Endometrial microvascular endothelial cells (primary cell): ENCODE results near the gene FNBP1L. TPM values are rescaled to one million over a fixed set of nuclear protein-coding genes. Genes with fewer than 3 reads are reported as not detected.
"Not testable (repeated sequence)": the region's sequence is repeated elsewhere in the genome, so short reads cannot be mapped to it uniquely, and the experiment has no call there.

Experiments
- in situ Hi-C: cut with HindIII; loops from 2 replicates; pipeline ENCODE4 v1.10.0; 2017; ENCODE audit warnings: low sequenced_read_pairs, low pct_unique_long_range_greater_than_20kb; ENCODE audit errors: inconsistent ontology term
- total RNA-seq: library from RNA; depleted of rRNA; stranded (reverse); fragments of >200 nt; gene quantifications from one replicate; pipeline ENCODE4 v1.2.3, GENCODE V29; 2015; ENCODE audit errors: inconsistent ontology term

FNBP1L gene
- total RNA-seq, 1 donor from 2014 or later, result 27.9 TPM

GRCh38 chr1:93441589-93441988, 6.3 kb upstream of the FNBP1L start:
- in situ Hi-C loops, result no loop called here

DNA sequence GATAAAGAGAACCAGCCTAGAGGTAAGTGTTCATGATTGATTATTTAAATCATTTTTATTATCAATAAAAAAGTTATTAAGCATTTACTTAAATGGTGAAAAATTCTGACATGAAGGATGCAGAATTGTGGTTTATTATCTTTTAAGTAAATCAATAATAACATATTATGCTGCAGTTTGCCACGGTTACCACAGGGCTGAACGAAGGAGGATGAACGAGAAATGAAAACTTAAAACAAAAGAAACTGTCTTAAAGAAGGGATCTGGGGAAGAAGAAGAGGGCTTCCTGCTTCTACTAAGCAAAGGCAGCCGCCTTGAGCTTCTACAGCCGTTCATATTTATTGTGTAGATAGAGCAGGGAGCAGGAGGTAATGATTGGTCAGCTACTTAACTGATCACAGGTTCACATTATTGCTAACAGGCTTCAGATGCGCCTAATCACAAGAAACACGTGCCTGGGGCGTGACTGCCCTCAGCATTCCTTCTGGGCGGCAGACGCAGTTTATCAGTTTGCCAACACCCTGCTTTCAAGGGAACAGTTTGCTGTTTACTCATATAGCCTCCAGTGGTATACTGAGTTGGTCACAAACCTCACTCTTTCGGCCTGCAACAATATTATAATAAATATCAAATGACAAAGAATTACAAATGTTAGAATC, 5.8 kb upstream of the FNBP1L start:
- in situ Hi-C loops, result no loop called here

DNA sequence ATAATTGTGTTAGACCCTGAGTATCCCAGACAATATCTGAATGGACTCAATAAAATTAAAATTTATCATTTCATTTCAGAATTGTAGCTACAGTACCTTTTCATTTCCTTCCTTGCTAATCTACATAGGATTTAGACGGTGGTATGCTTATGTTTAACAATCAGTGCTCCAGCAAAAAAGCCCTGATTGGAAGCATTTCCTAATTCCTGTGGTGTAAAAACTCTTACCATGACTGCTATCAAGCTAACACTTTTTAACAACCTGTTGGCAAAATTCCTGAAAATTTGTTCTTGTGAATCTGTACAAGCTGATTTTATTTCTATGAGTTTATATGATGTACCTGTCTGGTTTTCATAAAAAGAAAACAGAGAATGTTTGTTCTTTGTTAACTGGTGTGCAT, 5.2 kb upstream of the FNBP1L start:
- in situ Hi-C loops, result no loop called here

DNA sequence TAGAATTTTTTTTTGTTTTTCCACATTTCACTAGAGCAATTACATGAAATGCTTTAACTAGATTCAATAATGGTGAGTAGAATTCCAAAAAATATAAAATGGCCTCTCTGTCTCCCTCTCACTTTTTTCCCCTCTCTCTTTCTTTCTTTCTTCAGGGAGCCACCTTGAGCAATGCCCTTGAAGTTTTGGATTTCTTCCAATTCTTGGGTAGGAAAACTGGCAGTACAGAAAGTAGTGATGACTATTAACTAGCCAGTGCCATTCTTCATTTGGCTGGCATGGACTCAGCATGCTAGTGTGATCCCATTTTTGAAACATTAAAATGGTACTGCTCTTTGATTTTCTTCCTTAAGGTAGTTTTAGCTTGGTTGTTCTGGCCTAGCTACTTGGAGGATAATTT, 4.5 kb upstream of the FNBP1L start:
- in situ Hi-C loops, result no loop called here

- in situ Hi-C loops, result no loop called here
Measured at GRCh38 chr1:93446837-93447451, 974 bp upstream of the FNBP1L start.

- in situ Hi-C loops, result no loop called here
Measured at GRCh38 chr1:93448292-93448982, 519 bp downstream of the FNBP1L start.

- in situ Hi-C loops, result no loop called here
Measured at GRCh38 chr1:93448983-93449804, 1.3 kb downstream of the FNBP1L start.

GRCh38 chr1:93450321-93450720, 2.4 kb downstream of the FNBP1L start:
- in situ Hi-C loops, result no loop called here

DNA sequence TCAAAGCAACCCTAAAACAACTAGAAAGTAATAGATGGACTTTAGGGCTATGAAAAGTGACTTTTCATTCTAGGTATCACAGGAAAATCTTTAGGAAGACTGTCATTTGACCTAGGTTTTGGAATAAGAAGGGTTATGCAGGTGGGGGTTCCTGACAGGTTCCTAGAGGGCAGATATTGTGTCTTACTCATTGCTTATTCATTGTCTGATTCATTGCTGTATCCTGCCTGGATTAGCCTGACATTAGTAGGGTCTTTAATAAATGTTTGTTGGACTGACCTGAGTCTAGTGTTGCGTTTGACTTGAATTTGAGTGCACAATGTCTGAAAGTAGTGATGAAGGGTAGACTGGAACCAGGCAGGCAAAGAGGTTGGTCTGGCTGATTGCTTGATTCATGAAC, 6.0 kb downstream of the FNBP1L start:
- in situ Hi-C loops, result no loop called here

- in situ Hi-C loops, result no loop called here
Measured at GRCh38 chr1:93459126-93459525, 11.2 kb downstream of the FNBP1L start.

DNA sequence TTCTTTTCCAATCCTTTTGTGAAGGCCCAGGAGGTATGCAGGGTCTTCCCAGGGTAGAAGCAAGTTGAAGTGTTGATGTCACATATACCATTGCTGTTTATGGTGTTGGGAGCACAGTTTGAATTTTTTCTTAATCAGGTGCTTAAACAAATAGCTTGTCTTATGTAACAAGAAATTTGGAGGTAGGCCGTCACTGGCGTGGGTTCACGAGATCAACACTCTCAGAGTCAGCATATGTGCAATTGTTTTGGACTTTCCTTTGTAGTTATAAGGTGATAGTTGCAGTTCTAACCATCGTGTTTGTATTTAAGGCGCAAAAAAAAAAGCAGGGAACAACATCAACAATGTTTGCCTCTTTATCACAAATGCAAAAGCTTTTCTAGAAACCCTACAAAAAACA, 13.3 kb downstream of the FNBP1L start:
- in situ Hi-C loops, result no loop called here

GRCh38 chr1:93463960-93464359, 16.0 kb downstream of the FNBP1L start:
- in situ Hi-C loops, result no loop called here

DNA sequence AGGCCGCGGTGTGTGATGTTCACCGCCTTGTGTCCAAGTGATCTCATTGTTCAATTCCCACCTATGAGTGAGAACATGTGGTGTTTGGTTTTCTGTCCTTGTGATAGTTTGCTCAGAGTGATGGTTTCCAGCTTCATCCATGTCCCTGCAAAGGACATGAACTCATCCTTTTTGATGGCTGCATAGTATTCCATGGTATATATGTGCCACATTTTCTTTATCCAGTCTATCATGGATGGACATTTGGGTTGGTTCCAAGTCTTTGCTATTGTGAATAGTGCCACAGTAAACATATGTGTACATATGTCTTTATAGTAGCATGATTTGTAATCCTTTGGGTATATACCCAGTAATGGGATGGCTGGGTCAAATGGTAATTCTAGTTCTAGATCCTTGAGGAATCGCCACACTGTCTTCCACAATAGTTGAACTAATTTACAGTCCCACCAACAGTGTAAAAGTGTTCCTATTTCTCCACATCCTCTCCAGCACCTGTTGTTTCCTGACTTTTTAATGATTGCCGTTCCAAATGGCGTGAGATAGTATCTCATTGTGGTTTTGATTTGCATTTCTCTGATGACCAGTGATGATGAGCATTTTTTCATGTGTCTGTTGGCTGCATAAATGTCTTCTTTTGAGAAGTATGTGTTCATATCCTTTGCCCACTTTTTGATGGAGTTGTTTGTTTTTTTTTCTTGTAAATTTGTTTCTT, 17.6 kb downstream of the FNBP1L start:
- in situ Hi-C loops, result not testable (repeated sequence)

GRCh38 chr1:93467606-93468005, 19.7 kb downstream of the FNBP1L start:
- in situ Hi-C loops, result no loop called here

- in situ Hi-C loops, result no loop called here
Measured at GRCh38 chr1:93468662-93469061, 20.7 kb downstream of the FNBP1L start.

DNA sequence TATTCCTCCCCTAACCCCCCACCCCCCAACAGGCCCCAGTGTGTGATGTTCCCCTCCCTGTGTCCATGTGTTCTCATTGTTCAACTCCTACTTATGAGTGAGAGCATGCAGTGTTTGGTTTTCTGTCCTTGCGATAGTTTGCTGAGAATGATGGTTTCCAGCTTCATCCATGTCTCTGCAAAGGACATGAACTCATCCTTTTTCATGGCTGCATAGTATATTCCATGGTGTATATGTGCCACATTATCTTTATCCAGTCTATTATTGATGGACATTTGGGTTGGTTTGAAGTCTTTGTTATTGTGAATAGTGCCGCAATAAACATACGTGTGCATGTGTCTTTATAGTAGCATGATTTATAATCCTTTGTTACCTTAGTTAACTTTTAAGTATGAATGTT, 21.3 kb downstream of the FNBP1L start:
- in situ Hi-C loops, result not testable (repeated sequence)

- in situ Hi-C loops, result no loop called here
Measured at GRCh38 chr1:93471284-93471683, 23.4 kb downstream of the FNBP1L start.

- in situ Hi-C loops, result no loop called here
Measured at GRCh38 chr1:93471911-93472310, 24.0 kb downstream of the FNBP1L start.

- in situ Hi-C loops, result no loop called here
Measured at GRCh38 chr1:93474321-93474720, 26.4 kb downstream of the FNBP1L start.
